Stimulated activated CD4-positive, alpha-beta T cell treated with anti-CD3 and anti-CD28 coated beads, Interleukin-4, amount 100 ng/mL, for 4 hours (primary cell): ENCODE measurements around the gene DHRS3.
"Not testable (repeated sequence)": the region's sequence is repeated elsewhere in the genome, so short reads cannot be mapped to it uniquely, and the experiment has no call there.

Experiments used
- DNase-seq, 2 experiments: peaks; one replicate each; pipeline ENCODE4 v3.0.0-alpha.2; 2020

DHRS3 gene

GRCh38 chr1:12617901-12618660 is at the start of gene DHRS3:
Gene DHRS3, minus strand, starts transcription at chr1:12618210. Its CDS starts 862 bp downstream, at chr1:12617348.
- peak; percentile 50 to 61 for DNase-seq

- no peak for DNase-seq
These were observed 48.2 kb upstream of the DHRS3 start for GRCh38 chr1:12666141-12666735.

GRCh38 chr1:12665511-12665910 is 47.5 kb upstream of the DHRS3 start:
- DNase-seq: no peak

- no peak for DNase-seq
These were observed 44.5 kb upstream of the DHRS3 start for GRCh38 chr1:12662556-12662955.

GRCh38 chr1:12661606-12662219 is 43.7 kb upstream of the DHRS3 start:
- DNase-seq: no peak

- DNase-seq: peak; percentile 56 to 62
These were observed 40.8 kb upstream of the DHRS3 start for GRCh38 chr1:12658531-12659453.

- DNase-seq: not testable (repeated sequence)
These were observed 40.0 kb upstream of the DHRS3 start for GRCh38 chr1:12657885-12658512.

- DNase-seq: no peak
These were observed 39.3 kb upstream of the DHRS3 start for GRCh38 chr1:12657060-12657884.

- DNase-seq: no peak
These were observed 38.6 kb upstream of the DHRS3 start for GRCh38 chr1:12656575-12656974.

- no peak for DNase-seq
These were observed 36.6 kb upstream of the DHRS3 start for GRCh38 chr1:12654657-12655056.

GRCh38 chr1:12654004-12654567 is 36.1 kb upstream of the DHRS3 start:
- DNase-seq: no peak

GRCh38 chr1:12649971-12650421 is 32.0 kb upstream of the DHRS3 start:
- DNase-seq: no peak

GRCh38 chr1:12648741-12649140 is 30.7 kb upstream of the DHRS3 start:
- no peak for DNase-seq

GRCh38 chr1:12645401-12645800 is 27.4 kb upstream of the DHRS3 start:
- not testable (repeated sequence) for DNase-seq

GRCh38 chr1:12644829-12645228 is 26.8 kb upstream of the DHRS3 start:
- DNase-seq: no peak

- DNase-seq: no peak
These were observed 26.2 kb upstream of the DHRS3 start for GRCh38 chr1:12644237-12644636.

GRCh38 chr1:12643785-12644184 is 25.8 kb upstream of the DHRS3 start, which contains the start of gene AADACL4:
Gene AADACL4, plus strand, starts transcription at chr1:12644085. Its CDS starts 462 bp downstream, at chr1:12644547.
- DNase-seq: no peak

GRCh38 chr1:12643079-12643478 is 25.1 kb upstream of the DHRS3 start:
- DNase-seq: no peak

- no peak for DNase-seq
These were observed 22.9 kb upstream of the DHRS3 start for GRCh38 chr1:12640958-12641272.

GRCh38 chr1:12640237-12640957 is 22.4 kb upstream of the DHRS3 start:
- DNase-seq: no peak
